Transverse colon (tissue), 4 donors: ENCODE results near the gene IMPG2. TPM values are rescaled to one million over a fixed set of nuclear protein-coding genes. Genes with fewer than 3 reads are reported as not detected.

Experiments
- DNase-seq: peaks from one replicate; pipeline ENCODE4 v3.0.0-alpha.2; 2019
- H3K27ac ChIP-seq, 4 donors: fragments of 200-600 bp; sonication (generic); 2 replicates each; pipeline ENCODE4 v1.5.1; 2016 to 2018; ENCODE audit warnings: inconsistent platforms in 4 of 4
- H3K27me3 ChIP-seq: fragments of 200-600 bp; sonication (generic); 2 replicates; pipeline ENCODE4 v1.5.1; 2017; ENCODE audit warnings: inconsistent platforms
- H3K36me3 ChIP-seq, 4 donors: fragments of 200-600 bp; sonication (generic); 2 replicates each; pipeline ENCODE4 v1.5.1; 2017 to 2019; ENCODE audit warnings: inconsistent platforms in 4 of 4
- H3K4me1 ChIP-seq, 4 donors: fragments of 200-600 bp; sonication (generic); 2 replicates each; pipeline ENCODE4 v1.5.1; 2017 to 2020; ENCODE audit warnings: inconsistent platforms in 4 of 4
- H3K4me3 ChIP-seq, 4 donors: fragments of 200-600 bp; sonication (generic); 1 replicate in 1 of 4; 2 replicates in 3 of 4; pipeline versions ENCODE4 v1.5.1 to v1.6.1; 2017 to 2019; ENCODE audit warnings: inconsistent platforms in 4 of 4
- H3K9me3 ChIP-seq, 2 donors: fragments of 200-600 bp; sonication (generic); 2 replicates each; pipeline ENCODE4 v1.5.1; 2017 to 2019; ENCODE audit warnings: inconsistent platforms in 2 of 2
- CTCF ChIP-seq, 5 experiments: fragments of 200-600 bp in 3 of 5; fragments of 450-650 bp in 2 of 5; sonication (generic) in 3 of 5; IDR thresholded peaks; 1 replicate in 2 of 5; 2 replicates in 3 of 5; pipeline ENCODE4 v1.5.1; 2016 to 2017; ENCODE audit warnings: antibody characterized with exemption in 5 of 5, inconsistent platforms in 3 of 5, mild to moderate bottlenecking in 2 of 5, moderate library complexity in 1 of 5
- EP300 ChIP-seq: sonication (generic); formaldehyde crosslinking; IDR thresholded peaks from one replicate; pipeline ENCODE4 v1.6.1; 2017; ENCODE audit warnings: antibody characterized with exemption, low read depth
- POLR2A ChIP-seq: fragments of 450-650 bp; IDR thresholded peaks from one replicate; pipeline ENCODE4 v1.6.1; 2016; ENCODE audit warnings: antibody characterized with exemption, mild to moderate bottlenecking, moderate library complexity
- POLR2AphosphoS5 ChIP-seq, 3 donors: sonication (generic); formaldehyde crosslinking; IDR thresholded peaks; one replicate each; pipeline ENCODE4 v1.6.1; 2016; ENCODE audit warnings: antibody characterized with exemption in 3 of 3
- WGBS, 2 donors: methylation state at CpG; one replicate each; pipeline ENCODE4 v1.1.5; 2018; ENCODE audit warnings: low coverage in 1 of 2; 5-methylcytosine and 5-hydroxymethylcytosine counted together
- in situ Hi-C, 4 donors: fragments of 200-750 bp; cut with MboI; loops; one replicate each; pipeline versions ENCODE4 v1.15.0 to v1.15.1; 2017; ENCODE audit warnings: low sequenced_read_pairs in 3 of 4, low pct_ligation_motif_present in 1 of 4, low pct_unique_long_range_greater_than_20kb in 1 of 4
- intact Hi-C: fragments of 100-400 bp; cut with DNase I; formaldehyde crosslinking; loops from one replicate; pipeline ENCODE4 v1.15.1; 2023; ENCODE audit warnings: low total_unique reads
- total RNA-seq, 4 donors: library from RNA; depleted of rRNA; stranded (reverse); fragments of >200 nt; gene quantifications; one replicate each; pipeline ENCODE4 v1.1.0, GENCODE V29; 2016

The IMPG2 gene
- total RNA-seq, 4 donors from 2014 or later, result 0.14 to 0.37 (median 0.32) TPM; not detected in 1

- no peaks in the 10 kb centered on the region for H3K27me3 ChIP-seq
- no peaks in the 10 kb centered on the region for H3K9me3 ChIP-seq
- WGBS, 2 donors, result 77 to 91% methylated on average over 4 of the region's 4 CpGs
- peak; percentile 9 for DNase-seq
- no peak for TF ChIP-seq EP300
- intact Hi-C loops (no loop called here), in situ Hi-C loops (no loop called here)
- peaks cover 0 to 2% (median 0%) of the 10 kb centered on the region in 4 donors for H3K4me1 ChIP-seq
- no peak overlapping the region for H3K4me3 ChIP-seq
- no peaks in the 10 kb centered on the region for H3K36me3 ChIP-seq
- no peak overlapping the region for H3K27ac ChIP-seq
These were observed 60.7 kb downstream of the IMPG2 start for GRCh38 chr3:101259485-101260341.

GRCh38 chr3:101256511-101256910 lies 63.9 kb downstream of the IMPG2 start:
- H3K27me3 ChIP-seq, result no peaks in the 10 kb centered on the region
- in situ Hi-C loops (no loop called here), intact Hi-C loops (no loop called here)
- 65 to 81% methylated on average over 3 of the region's 3 CpGs for WGBS, 2 donors
- no peaks in the 10 kb centered on the region for H3K4me1 ChIP-seq
- no peak overlapping the region for H3K27ac ChIP-seq
- H3K4me3 ChIP-seq, result no peak overlapping the region
- no peak for DNase-seq
- no peaks in the 10 kb centered on the region for H3K36me3 ChIP-seq
- TF ChIP-seq CTCF (IDR thresholded peaks at IDR 0.05) (no peak), POLR2AphosphoS5 (IDR thresholded peaks at IDR 0.05) (no peak), EP300 (no peak), POLR2A (no peak)
- no peaks in the 10 kb centered on the region for H3K9me3 ChIP-seq

GRCh38 chr3:101255441-101255840 lies 64.9 kb downstream of the IMPG2 start:
- Histone ChIP-seq H3K27ac (no peak overlapping the region), H3K36me3 (no peaks in the 10 kb centered on the region), H3K27me3 (no peaks in the 10 kb centered on the region), H3K4me1 (no peaks in the 10 kb centered on the region), H3K9me3 (no peaks in the 10 kb centered on the region), H3K4me3 (no peak overlapping the region)
- intact Hi-C loops, result no loop called here
- WGBS, 2 donors, result 78 to 91% methylated on average over 2 of the region's 2 CpGs
- in situ Hi-C loops, result no loop called here
- no peak for TF ChIP-seq CTCF (IDR thresholded peaks at IDR 0.05)
- TF ChIP-seq EP300, result no peak
- TF ChIP-seq POLR2A, result no peak
- no peak for TF ChIP-seq POLR2AphosphoS5 (IDR thresholded peaks at IDR 0.05)
- DNase-seq, result no peak

- 81 to 96% methylated on average over 3 of the region's 3 CpGs for WGBS, 2 donors
- Histone ChIP-seq H3K27me3 (no peaks in the 10 kb centered on the region), H3K4me1 (no peaks in the 10 kb centered on the region), H3K36me3 (no peaks in the 10 kb centered on the region), H3K4me3 (no peak overlapping the region), H3K27ac (no peak overlapping the region), H3K9me3 (no peaks in the 10 kb centered on the region)
- intact Hi-C loops, result no loop called here
- in situ Hi-C loops, result no loop called here
- no peak for TF ChIP-seq CTCF (IDR thresholded peaks at IDR 0.05)
- no peak for DNase-seq
These were observed 67.0 kb downstream of the IMPG2 start for GRCh38 chr3:101253396-101253795.

GRCh38 chr3:101252945-101253344 lies 67.4 kb downstream of the IMPG2 start:
- no peak for DNase-seq
- Histone ChIP-seq H3K4me3 (no peak overlapping the region), H3K27ac (no peak overlapping the region), H3K27me3 (no peaks in the 10 kb centered on the region), H3K36me3 (no peaks in the 10 kb centered on the region), H3K4me1 (no peaks in the 10 kb centered on the region), H3K9me3 (no peaks in the 10 kb centered on the region)
- 88 to 94% methylated on average over 2 of the region's 2 CpGs for WGBS, 2 donors
- intact Hi-C loops, result no loop called here
- TF ChIP-seq EP300 (no peak), POLR2AphosphoS5 (IDR thresholded peaks at IDR 0.05) (no peak), POLR2A (no peak), CTCF (IDR thresholded peaks at IDR 0.05) (no peak)
- in situ Hi-C loops, result no loop called here
